ENCODE data around the gene ANK3.

- no peak for TF ChIP-seq POLR2A (IDR thresholded peaks at IDR 0.05)
- no peak for TF ChIP-seq CTCF (IDR thresholded peaks at IDR 0.05)
- no peak for TF ChIP-seq EP300 (IDR thresholded peaks at IDR 0.05)
Observed at GRCh38 chr10:60257767-60258428, 131.8 kb downstream of the ANK3 start.

Data from sigmoid colon (tissue), 4 donors.